MM.1S (cell line): ENCODE measurements around the gene EFNA5.

Experiments
- EZH2phosphoT487 ChIP-seq: fragments of 300-600 bp; sonication (generic); IDR thresholded peaks from 2 replicates; pipeline ENCODE4 v1.6.1; 2018; ENCODE audit warnings: antibody characterized with exemption, low read length
- TF ChIP-seq, protein P1 (sequence below): fragments of 300-600 bp; sonication (generic); IDR thresholded peaks from 2 replicates; pipeline ENCODE4 v1.5.1; 2016; ENCODE audit warnings: antibody characterized with exemption, low read length, mixed read lengths

DNA sequence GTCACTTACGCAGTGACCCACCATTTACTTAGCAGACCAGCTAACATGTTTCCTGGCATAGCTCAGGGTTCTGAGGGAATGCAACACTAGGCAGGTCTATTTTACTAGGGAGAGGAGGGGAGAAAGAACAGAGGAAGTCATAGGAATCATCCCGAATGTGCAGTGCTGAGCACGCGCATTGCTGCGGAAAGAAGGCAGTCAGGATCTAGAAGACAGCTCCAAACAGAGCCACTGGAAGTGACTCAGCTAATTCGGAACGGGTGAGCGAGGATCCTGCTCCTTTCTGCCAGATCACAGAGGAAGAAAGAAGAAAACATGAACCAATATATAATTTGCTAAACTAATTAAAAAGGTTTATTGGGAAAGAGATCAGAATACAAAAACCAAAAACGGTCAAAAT lies 339.8 kb downstream of the EFNA5 start:
- TF ChIP-seq, protein P1, sequence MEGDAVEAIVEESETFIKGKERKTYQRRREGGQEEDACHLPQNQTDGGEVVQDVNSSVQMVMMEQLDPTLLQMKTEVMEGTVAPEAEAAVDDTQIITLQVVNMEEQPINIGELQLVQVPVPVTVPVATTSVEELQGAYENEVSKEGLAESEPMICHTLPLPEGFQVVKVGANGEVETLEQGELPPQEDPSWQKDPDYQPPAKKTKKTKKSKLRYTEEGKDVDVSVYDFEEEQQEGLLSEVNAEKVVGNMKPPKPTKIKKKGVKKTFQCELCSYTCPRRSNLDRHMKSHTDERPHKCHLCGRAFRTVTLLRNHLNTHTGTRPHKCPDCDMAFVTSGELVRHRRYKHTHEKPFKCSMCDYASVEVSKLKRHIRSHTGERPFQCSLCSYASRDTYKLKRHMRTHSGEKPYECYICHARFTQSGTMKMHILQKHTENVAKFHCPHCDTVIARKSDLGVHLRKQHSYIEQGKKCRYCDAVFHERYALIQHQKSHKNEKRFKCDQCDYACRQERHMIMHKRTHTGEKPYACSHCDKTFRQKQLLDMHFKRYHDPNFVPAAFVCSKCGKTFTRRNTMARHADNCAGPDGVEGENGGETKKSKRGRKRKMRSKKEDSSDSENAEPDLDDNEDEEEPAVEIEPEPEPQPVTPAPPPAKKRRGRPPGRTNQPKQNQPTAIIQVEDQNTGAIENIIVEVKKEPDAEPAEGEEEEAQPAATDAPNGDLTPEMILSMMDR = no peak
- TF ChIP-seq EZH2phosphoT487 = no peak
